ENCODE results near the gene SRC. TPM values are rescaled to one million over a fixed set of nuclear protein-coding genes. Genes with fewer than 3 reads are reported as not detected.

SRC gene
- total and polyA plus RNA-seq, 2 of the 8 experiments (the other 6 are each of a cell fraction or from before 2014, with no cell fraction given): 27.6 to 28.8 TPM

- no peak overlapping the region for H4K5ac ChIP-seq (ENCODE audit: insufficient read length, low read depth, low read length)
- no peak overlapping the region for H2BK20ac ChIP-seq (ENCODE audit: low read length)
- H2BK120ac ChIP-seq (replicated peaks; ENCODE audit: low read depth, low read length): no peak overlapping the region
- H3K79me2 ChIP-seq (ENCODE audit: control insufficient read depth in 1 of 2, insufficient read depth in 2 of 2, low read length in 2 of 2): peaks cover 3 to 18% of the 10 kb centered on the region in 2 experiments; a peak in 3 of 4 replicates
- H2BK15ac ChIP-seq (ENCODE audit: low read length): 0 out of 2 replicates have a peak overlapping the region, but pooled peaks have one; percentile 8
- peaks cover 0 to 3% of the 10 kb centered on the region in 2 experiments for H4K20me1 ChIP-seq (replicated peaks in 1 of 2; ENCODE audit: control insufficient read depth in 1 of 2, insufficient read depth in 2 of 2, low read length in 2 of 2)
- no peak overlapping the region for H3K56ac ChIP-seq (replicated peaks; ENCODE audit: insufficient read length, low read depth, low read length)
- H3K4me1 ChIP-seq (replicated peaks in 1 of 4; ENCODE audit: control insufficient read depth in 3 of 4, insufficient read depth in 4 of 4, low read length in 3 of 4): peaks cover 0 to 5% (median 4%) of the 10 kb centered on the region in 4 experiments; a peak in 4 of 7 replicates
- no peak overlapping the region for H3K4ac ChIP-seq (replicated peaks; ENCODE audit: insufficient read length, low read depth, low read length)
- no peaks in the 10 kb centered on the region; the same call in 1 of the 2 replicates for H3K23me2 ChIP-seq (ENCODE audit: low read depth, low read length)
- H2AFZ ChIP-seq (ENCODE audit: low read length): no peak overlapping the region
- FAIRE-seq (no peak), DNase-seq (ENCODE audit: low read depth in 1 of 2, low spot score in 2 of 2) (no peak)
- no peak overlapping the region for H3K4me2 ChIP-seq (ENCODE audit: insufficient read depth in 1 of 2, low read depth in 2 of 2, low read length in 2 of 2)
- CTCF ChIA-PET (ENCODE audit: partially characterized antibody): interaction anchor here (0.6 to 1.6 kb wide), 6 partner anchors 11 to 101 kb away, joined by 3 to 8 read pairs (median 4); no protein-coding TSS in a partner anchor
- no peak overlapping the region for H3K18ac ChIP-seq (ENCODE audit: extremely low read depth, low read length)
- H3K36me3 ChIP-seq (ENCODE audit: control insufficient read depth in 2 of 4, insufficient read depth in 4 of 4, low read length in 3 of 4): no peaks in the 10 kb centered on the region
- 85% methylated on average over 12 of the region's 12 CpGs; no CpG with 5 or more reads in 1 of the 2 experiments for WGBS, 2 experiments (ENCODE audit: extremely low coverage in 1 of 2, insufficient coverage in 1 of 2, insufficient read length in 1 of 2, insufficient replicate concordance in 2 of 2, low coverage in 1 of 2, low lambda C conversion rate in 2 of 2, missing lambda C conversion rate in 1 of 2)
- no peak overlapping the region for H3K27ac ChIP-seq (ENCODE audit: low read depth, low read length)
- no peak overlapping the region for H3K14ac ChIP-seq (ENCODE audit: insufficient read length)
- H2BK5ac ChIP-seq (ENCODE audit: low read depth, low read length): no peak overlapping the region
- H3K79me1 ChIP-seq (ENCODE audit: low read depth, low read length): peaks cover 5% of the 10 kb centered on the region; the same call in 1 of the 2 replicates
- POLR2A ChIA-PET (ENCODE audit: partially characterized antibody): interaction anchor here (1.4 to 8.3 kb wide), 5 partner anchors 11 to 114 kb away, joined by 3 to 50 read pairs (median 4); no protein-coding TSS in a partner anchor
- TF ChIP-seq POU5F1 (IDR thresholded peaks at IDR 0.05; ENCODE audit: low read depth, low read length): no peak
- no peak for TF ChIP-seq POLR2AphosphoS5 (IDR thresholded peaks at IDR 0.05; ENCODE audit: low read depth, low read length)
- TF ChIP-seq KDM5A (IDR thresholded peaks at IDR 0.05; ENCODE audit: low read length): no peak
- TF ChIP-seq KDM4A (IDR thresholded peaks at IDR 0.05; ENCODE audit: low read depth, low read length, severe bottlenecking): no peak
- no peak for TF ChIP-seq POLR2A (IDR thresholded peaks at IDR 0.05; ENCODE audit: control extremely low read depth in 1 of 2, low read depth in 2 of 2, low read length in 2 of 2)
- TF ChIP-seq CHD2 (IDR thresholded peaks at IDR 0.05; ENCODE audit: low read length): no peak
- TF ChIP-seq, protein P1, sequence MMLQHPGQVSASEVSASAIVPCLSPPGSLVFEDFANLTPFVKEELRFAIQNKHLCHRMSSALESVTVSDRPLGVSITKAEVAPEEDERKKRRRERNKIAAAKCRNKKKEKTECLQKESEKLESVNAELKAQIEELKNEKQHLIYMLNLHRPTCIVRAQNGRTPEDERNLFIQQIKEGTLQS (IDR thresholded peaks at IDR 0.05; ENCODE audit: insufficient read depth, low read depth, low read length): no peak
- no peak for TF ChIP-seq RAD21 (IDR thresholded peaks at IDR 0.05 in 1 of 2, conservative IDR thresholded peaks at IDR 0.05 in 1 of 2; ENCODE audit: low read depth in 2 of 2, low read length in 2 of 2)
- no peak overlapping the region for H4K91ac ChIP-seq (replicated peaks; ENCODE audit: insufficient read length, low read length)
- H3K23ac ChIP-seq (ENCODE audit: insufficient read length): no peak overlapping the region
- H4K8ac ChIP-seq (ENCODE audit: extremely low read depth, insufficient read depth, low read length): no peak overlapping the region
- no peaks in the 10 kb centered on the region for H3K9me3 ChIP-seq (ENCODE audit: insufficient read depth in 2 of 2, low read depth in 1 of 2, low read length in 1 of 2)
- no peak overlapping the region; a peak in 1 of 7 replicates for H3K9ac ChIP-seq (replicated peaks in 1 of 4; ENCODE audit: extremely low read depth in 1 of 4, low read depth in 3 of 4, low read length in 3 of 4)
- no peak overlapping the region for H2BK12ac ChIP-seq (ENCODE audit: low read depth, low read length)
- no peak overlapping the region for H2AK5ac ChIP-seq (ENCODE audit: low read depth, low read length)
- H3K4me3 ChIP-seq (ENCODE audit: extremely low read depth in 1 of 4, insufficient read depth in 2 of 4, low read depth in 3 of 4, low read length in 4 of 4): no peak overlapping the region
- H3K27me3 ChIP-seq (replicated peaks in 1 of 4; ENCODE audit: control insufficient read depth in 3 of 4, extremely low read depth in 1 of 4, insufficient read depth in 3 of 4, low read length in 3 of 4): no peaks in the 10 kb centered on the region
These were observed 2.5 kb upstream of the SRC start for GRCh38 chr20:37343212-37343993.

Data from H1 (cell line).